Measurements from ENCODE around the gene EPHA3. TPM values are rescaled to one million over a fixed set of nuclear protein-coding genes. Genes with fewer than 3 reads are reported as not detected.

EPHA3 gene
- total and polyA plus RNA-seq, 2 donors (not counting 1 experiment from before 2014, with no cell fraction given), result 0.01 TPM; not detected in 1

DNA sequence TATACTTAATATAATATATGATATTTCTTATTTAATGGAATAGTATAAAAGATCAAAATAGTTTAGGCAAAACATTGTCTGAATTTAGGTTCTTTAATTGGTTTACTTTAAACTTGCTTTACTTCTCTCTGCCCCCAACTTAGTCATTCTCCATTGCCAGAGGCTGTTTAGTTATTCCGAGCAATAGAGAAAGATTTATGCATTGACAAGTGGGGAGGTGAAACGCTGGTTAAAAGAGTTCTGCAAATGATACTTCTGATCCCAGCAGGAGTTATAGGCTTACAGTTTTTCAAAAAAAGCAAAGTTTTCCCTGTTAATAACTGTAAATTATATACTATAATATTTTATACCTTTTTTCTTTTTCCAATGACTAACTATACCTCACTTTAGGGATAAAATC, 145.4 kb downstream of the EPHA3 start:
- H2AFZ ChIP-seq (ENCODE audit: insufficient read depth, low read depth, low read length, poor library complexity, severe bottlenecking), result no peak overlapping the region
- no peaks in the 10 kb centered on the region for H3K36me3 ChIP-seq (replicated peaks in 1 of 2; ENCODE audit: control extremely low read depth in 1 of 2, control insufficient read depth in 1 of 2, extremely low read depth in 1 of 2, insufficient read depth in 2 of 2, low read length in 1 of 2)
- TF ChIP-seq EZH2 (IDR thresholded peaks at IDR 0.05; ENCODE audit: borderline replicate concordance, insufficient read depth, low read depth, low read length, poor library complexity, severe bottlenecking), result no peak
- TF ChIP-seq, protein P1, sequence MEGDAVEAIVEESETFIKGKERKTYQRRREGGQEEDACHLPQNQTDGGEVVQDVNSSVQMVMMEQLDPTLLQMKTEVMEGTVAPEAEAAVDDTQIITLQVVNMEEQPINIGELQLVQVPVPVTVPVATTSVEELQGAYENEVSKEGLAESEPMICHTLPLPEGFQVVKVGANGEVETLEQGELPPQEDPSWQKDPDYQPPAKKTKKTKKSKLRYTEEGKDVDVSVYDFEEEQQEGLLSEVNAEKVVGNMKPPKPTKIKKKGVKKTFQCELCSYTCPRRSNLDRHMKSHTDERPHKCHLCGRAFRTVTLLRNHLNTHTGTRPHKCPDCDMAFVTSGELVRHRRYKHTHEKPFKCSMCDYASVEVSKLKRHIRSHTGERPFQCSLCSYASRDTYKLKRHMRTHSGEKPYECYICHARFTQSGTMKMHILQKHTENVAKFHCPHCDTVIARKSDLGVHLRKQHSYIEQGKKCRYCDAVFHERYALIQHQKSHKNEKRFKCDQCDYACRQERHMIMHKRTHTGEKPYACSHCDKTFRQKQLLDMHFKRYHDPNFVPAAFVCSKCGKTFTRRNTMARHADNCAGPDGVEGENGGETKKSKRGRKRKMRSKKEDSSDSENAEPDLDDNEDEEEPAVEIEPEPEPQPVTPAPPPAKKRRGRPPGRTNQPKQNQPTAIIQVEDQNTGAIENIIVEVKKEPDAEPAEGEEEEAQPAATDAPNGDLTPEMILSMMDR (IDR thresholded peaks at IDR 0.05), result no peak
- H3K27me3 ChIP-seq (replicated peaks in 1 of 4; ENCODE audit: control extremely low read depth in 1 of 4, control insufficient read depth in 3 of 4, insufficient read depth in 4 of 4, low read length in 3 of 4), result no peaks in the 10 kb centered on the region
- H3K4me2 ChIP-seq (replicated peaks; ENCODE audit: low read depth, low read length, poor library complexity, severe bottlenecking), result no peak overlapping the region
- POLR2A ChIA-PET, result no interaction called here
- H3K4me3 ChIP-seq (ENCODE audit: control extremely low read depth in 1 of 5, extremely low read depth in 1 of 5, insufficient read depth in 1 of 5, low read depth in 2 of 5, low read length in 4 of 5), result no peak overlapping the region
- H3K4me1 ChIP-seq (ENCODE audit: control insufficient read depth in 2 of 2, insufficient read depth in 2 of 2, low read length in 2 of 2), result no peaks in the 10 kb centered on the region
- ATAC-seq (ENCODE audit: low read depth), result no peak
- H3K79me2 ChIP-seq (ENCODE audit: control insufficient read depth, insufficient read depth, low read length), result no peaks in the 10 kb centered on the region
- DNase-seq, result no peak
- CTCF ChIA-PET, result no interaction called here
- H4K20me1 ChIP-seq (ENCODE audit: control insufficient read depth, insufficient read depth, low read length, poor library complexity, severe bottlenecking), result no peaks in the 10 kb centered on the region
- intact Hi-C loops (cut with micrococcal nuclease), result no loop called here
- no peaks in the 10 kb centered on the region for H3K4me1 Mint-ChIP-seq
- no peaks in the 10 kb centered on the region for H3K27me3 Mint-ChIP-seq
- H3K27ac Mint-ChIP-seq, result no peak overlapping the region
- H3K4me3 Mint-ChIP-seq, result no peak overlapping the region
- H3K27ac ChIP-seq (ENCODE audit: low read length in 2 of 2), result no peak overlapping the region
- H3K9me3 Mint-ChIP-seq (ENCODE audit: insufficient read depth), result no peaks in the 10 kb centered on the region
- WGBS (ENCODE audit: insufficient coverage), result no CpG with 5 or more reads among the region's 2 CpGs
- no peak overlapping the region for H3K9ac ChIP-seq (ENCODE audit: low read length)
- no peaks in the 10 kb centered on the region for H3K9me3 ChIP-seq (ENCODE audit: control extremely low read depth in 1 of 3, control insufficient read depth in 2 of 3, insufficient read depth in 1 of 3, low read length in 2 of 3)

DNA sequence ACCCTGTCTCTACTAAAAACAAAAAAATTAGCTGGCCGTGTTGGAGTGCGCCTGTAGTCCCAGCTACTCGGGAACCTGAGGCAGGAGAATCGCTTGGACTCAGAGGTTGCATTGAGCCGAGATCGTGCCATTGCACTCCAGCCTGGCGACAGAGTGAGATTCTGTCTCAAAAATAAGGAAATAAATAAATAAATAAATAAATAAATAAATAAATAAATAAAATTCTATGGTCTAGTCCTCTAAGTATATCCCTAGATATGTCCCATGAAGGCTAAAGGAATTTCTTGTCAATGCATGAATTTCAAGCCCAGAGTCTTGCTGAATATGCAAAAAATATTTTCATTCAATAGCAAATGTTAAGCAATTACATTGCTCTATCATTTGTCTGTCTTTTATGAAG, 149.0 kb downstream of the EPHA3 start:
- TF ChIP-seq, protein P1 (IDR thresholded peaks at IDR 0.05), result no peak
- TF ChIP-seq EZH2 (IDR thresholded peaks at IDR 0.05; ENCODE audit: borderline replicate concordance, insufficient read depth, low read depth, low read length, poor library complexity, severe bottlenecking), result no peak
- H3K9me3 Mint-ChIP-seq (ENCODE audit: insufficient read depth), result no peaks in the 10 kb centered on the region
- POLR2A ChIA-PET, result no interaction called here

More for the DNA sequence above, 149.0 kb downstream of the EPHA3 start:
- DNase-seq, result no peak
- H3K9me3 ChIP-seq (ENCODE audit: control extremely low read depth in 1 of 3, control insufficient read depth in 2 of 3, insufficient read depth in 1 of 3, low read length in 2 of 3), result no peaks in the 10 kb centered on the region
- Mint-ChIP-seq H3K27ac (no peak overlapping the region), H3K4me3 (no peak overlapping the region), H3K27me3 (no peaks in the 10 kb centered on the region), H3K4me1 (no peaks in the 10 kb centered on the region)
- no CpG with 5 or more reads among the region's 7 CpGs for WGBS (ENCODE audit: insufficient coverage)
- H3K4me1 ChIP-seq (ENCODE audit: control insufficient read depth in 2 of 2, insufficient read depth in 2 of 2, low read length in 2 of 2), result no peaks in the 10 kb centered on the region
- H2AFZ ChIP-seq (ENCODE audit: insufficient read depth, low read depth, low read length, poor library complexity, severe bottlenecking), result no peak overlapping the region
- no peaks in the 10 kb centered on the region for H3K27me3 ChIP-seq (replicated peaks in 1 of 4; ENCODE audit: control extremely low read depth in 1 of 4, control insufficient read depth in 3 of 4, insufficient read depth in 4 of 4, low read length in 3 of 4)
- no peaks in the 10 kb centered on the region for H4K20me1 ChIP-seq (ENCODE audit: control insufficient read depth, insufficient read depth, low read length, poor library complexity, severe bottlenecking)
- intact Hi-C loops (cut with micrococcal nuclease), result no loop called here
- H3K27ac ChIP-seq (ENCODE audit: low read length in 2 of 2), result no peak overlapping the region
- CTCF ChIA-PET, result no interaction called here
- H3K4me2 ChIP-seq (replicated peaks; ENCODE audit: low read depth, low read length, poor library complexity, severe bottlenecking), result no peak overlapping the region
- no peaks in the 10 kb centered on the region for H3K36me3 ChIP-seq (replicated peaks in 1 of 2; ENCODE audit: control extremely low read depth in 1 of 2, control insufficient read depth in 1 of 2, extremely low read depth in 1 of 2, insufficient read depth in 2 of 2, low read length in 1 of 2)
- H3K9ac ChIP-seq (ENCODE audit: low read length), result no peak overlapping the region
- no peaks in the 10 kb centered on the region for H3K79me2 ChIP-seq (ENCODE audit: control insufficient read depth, insufficient read depth, low read length)
- ATAC-seq (ENCODE audit: low read depth), result no peak
- H3K4me3 ChIP-seq (ENCODE audit: control extremely low read depth in 1 of 5, extremely low read depth in 1 of 5, insufficient read depth in 1 of 5, low read depth in 2 of 5, low read length in 4 of 5), result no peak overlapping the region

Measured in B cell (primary cell).